Activated CD8-positive, alpha-beta T cell treated with anti-CD3 and anti-CD28 coated beads, Interleukin-2, amount 10 ng/mL, durations not matched to agents 7 days and 5 days (primary cell): Measurements from ENCODE around the gene BROX. TPM values are rescaled to one million over a fixed set of nuclear protein-coding genes. Genes with fewer than 3 reads are reported as not detected.
"Not testable (repeated sequence)": the region's sequence is repeated elsewhere in the genome, so short reads cannot be mapped to it uniquely, and the experiment has no call there.

Source experiments
- ATAC-seq: fragments of 150-1000 bp; cut with Tn5 transposase; one replicate; pipeline ENCODE4 v1.10.0; 2021; ENCODE audit warnings: moderate library complexity
- CTCF ChIA-PET: fragments of 350-600 bp; sonication (Branson Sonifier 250); formaldehyde crosslinking; loops from one replicate; lab custom pipeline; 2021; ENCODE audit warnings: antibody characterized with exemption; lab: Charles Lee
- POLR2A ChIA-PET: fragments of 350-600 bp; sonication (Branson Sonifier 250); formaldehyde crosslinking; loops from one replicate; lab custom pipeline; 2021; ENCODE audit warnings: antibody characterized with exemption; lab: Charles Lee
- DNase-seq: peaks from one replicate; pipeline ENCODE4 v3.0.0-alpha.2; 2020
- H3K27ac Mint-ChIP-seq: one replicate; pipeline ENCODE4 v1.8.0; 2021; ENCODE audit warnings: mild to moderate bottlenecking, mixed read lengths
- H3K27me3 Mint-ChIP-seq: one replicate; pipeline ENCODE4 v1.8.0; 2021; ENCODE audit warnings: low read depth, mixed read lengths
- H3K36me3 Mint-ChIP-seq: one replicate; pipeline ENCODE4 v1.8.0; 2021; ENCODE audit warnings: low read depth, mixed read lengths
- H3K4me1 Mint-ChIP-seq: one replicate; pipeline ENCODE4 v1.8.0; 2021; ENCODE audit warnings: low read depth, mixed read lengths
- H3K4me3 Mint-ChIP-seq: one replicate; pipeline ENCODE4 v1.8.0; 2021; ENCODE audit warnings: mild to moderate bottlenecking, mixed read lengths
- H3K9me3 Mint-ChIP-seq: one replicate; pipeline ENCODE4 v1.8.0; 2022; ENCODE audit warnings: mixed read lengths; ENCODE audit not compliant: insufficient read depth
- total RNA-seq, 2 experiments: library from RNA; stranded (reverse); gene quantifications; one replicate each; pipeline ENCODE4 v1.2.3, GENCODE V29; 2021

Gene BROX
- total RNA-seq, 2 experiments from 2014 or later, result 38.1 to 41.6 TPM

DNA sequence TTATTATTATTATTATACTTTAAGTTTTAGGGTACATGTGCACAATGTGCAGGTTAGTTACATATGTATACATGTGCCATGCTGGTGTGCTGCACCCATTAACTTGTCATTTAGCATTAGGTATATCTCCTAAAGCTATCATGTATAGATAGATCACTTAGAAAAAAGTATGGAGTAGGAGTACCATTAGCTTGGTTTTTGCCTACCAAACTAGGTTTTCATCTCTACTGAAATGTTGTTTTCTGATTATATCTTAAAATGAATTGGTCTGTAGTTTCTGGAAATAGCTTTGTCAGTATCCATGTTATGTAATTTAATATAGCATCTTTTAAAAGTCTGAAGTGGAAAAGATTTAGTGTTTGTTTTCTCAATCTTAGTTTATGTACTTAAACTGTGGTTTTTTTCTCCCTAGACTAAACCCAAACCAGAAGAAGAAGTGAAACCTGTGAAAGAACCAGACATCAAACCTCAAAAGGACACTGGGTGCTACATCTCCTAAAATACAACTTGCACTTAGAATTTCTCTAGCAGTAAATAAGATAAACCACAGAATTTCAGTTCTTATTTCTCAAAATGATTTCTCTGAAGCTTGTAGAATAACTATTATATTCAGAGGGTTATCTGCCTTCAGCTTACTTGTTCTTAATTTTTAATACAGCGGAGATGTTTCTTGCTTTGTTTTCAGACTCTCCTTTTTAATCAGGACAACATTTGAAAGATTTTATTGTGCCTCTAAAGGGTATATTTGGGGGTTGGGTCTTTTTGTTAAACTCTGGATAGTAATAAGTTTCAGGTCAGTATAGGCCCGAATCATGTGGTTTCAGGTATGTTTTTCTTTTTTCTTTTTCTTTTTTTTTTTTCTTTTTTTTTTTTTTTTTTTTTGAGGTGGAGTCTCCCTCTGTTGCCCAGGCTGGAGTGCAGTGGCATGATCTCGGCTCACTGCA lies 20.1 kb downstream of the BROX start:
- POLR2A ChIA-PET, result interaction anchor here (1.5 kb wide), 1 partner anchor 19 kb away, joined by 5 read pairs; no protein-coding TSS in a partner anchor
- ATAC-seq (no peak), DNase-seq (no peak)
- Mint-ChIP-seq H3K27ac (peak overlapping the region; percentile 47), H3K9me3 (no peaks in the 10 kb centered on the region), H3K4me3 (no peak overlapping the region), H3K4me1 (peaks cover 20% of the 10 kb centered on the region), H3K27me3 (no peaks in the 10 kb centered on the region), H3K36me3 (peaks cover 58% of the 10 kb centered on the region)
- CTCF ChIA-PET, result interaction anchor here (1.3 to 1.8 kb wide), 2 partner anchors 14 to 358 kb away, joined by 4 to 6 read pairs; no protein-coding TSS in a partner anchor

DNA sequence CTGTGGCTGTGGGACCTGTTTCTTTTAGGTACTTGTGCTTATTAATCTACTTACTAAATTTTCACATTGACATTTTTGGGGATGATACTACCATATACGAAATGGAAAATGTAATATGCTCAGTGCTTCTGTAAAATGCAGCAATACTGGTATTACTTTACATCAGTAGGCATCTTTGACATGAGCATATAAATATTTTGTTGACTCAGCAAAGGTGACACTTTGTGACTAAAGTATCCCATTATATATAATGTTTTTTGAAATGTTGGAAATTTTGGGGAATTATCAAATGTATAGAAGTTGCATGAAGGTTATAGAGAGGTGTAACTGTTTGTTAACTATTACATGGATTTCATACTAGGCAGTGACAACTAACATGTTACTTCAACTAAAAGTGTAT lies 22.4 kb downstream of the BROX start:
- H3K4me1 Mint-ChIP-seq, result peaks cover 20% of the 10 kb centered on the region
- DNase-seq (no peak), ATAC-seq (no peak)
- H3K27ac Mint-ChIP-seq, result no peak overlapping the region
- ChIA-PET CTCF (interaction anchor here (1.5 kb wide), 3 partner anchors 346 to 390 kb away, joined by 4 to 5 read pairs (median 5); no protein-coding TSS in a partner anchor), POLR2A (no interaction called here)
- H3K36me3 Mint-ChIP-seq, result peaks cover 40% of the 10 kb centered on the region
- H3K27me3 Mint-ChIP-seq, result no peaks in the 10 kb centered on the region
- no peaks in the 10 kb centered on the region for H3K9me3 Mint-ChIP-seq
- no peak overlapping the region for H3K4me3 Mint-ChIP-seq

DNA sequence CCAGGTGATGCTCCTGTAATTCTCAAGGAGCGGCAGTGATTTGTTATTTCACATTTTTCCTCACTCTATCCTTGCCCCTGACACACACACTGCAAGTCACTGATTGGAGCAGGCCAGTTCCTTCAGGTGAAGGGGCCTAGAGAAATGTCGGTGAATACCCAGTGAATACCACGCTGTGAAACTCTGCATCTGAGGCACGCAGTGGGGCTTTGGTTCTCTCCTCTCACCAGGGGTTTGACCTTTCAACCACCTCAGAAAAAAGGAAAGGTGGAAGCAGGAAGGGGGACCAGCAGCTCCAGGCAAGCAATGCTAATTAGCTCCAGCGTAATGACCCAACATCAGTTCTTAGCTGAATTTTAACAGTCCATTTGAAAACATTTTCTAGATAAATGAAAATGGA lies 24.1 kb downstream of the BROX start:
- H3K27ac Mint-ChIP-seq, result no peak overlapping the region
- ChIA-PET CTCF (interaction anchor here (0.7 to 1.4 kb wide), 5 partner anchors 9 to 397 kb away, joined by 3 to 4 read pairs (median 3); no protein-coding TSS in a partner anchor), POLR2A (interaction anchor here (1.4 kb wide), 1 partner anchor 23 kb away, joined by 5 read pairs; no protein-coding TSS in a partner anchor)
- H3K9me3 Mint-ChIP-seq, result no peaks in the 10 kb centered on the region
- H3K36me3 Mint-ChIP-seq, result peaks cover 26% of the 10 kb centered on the region
- ATAC-seq, result no peak
- H3K4me3 Mint-ChIP-seq, result no peak overlapping the region
- no peaks in the 10 kb centered on the region for H3K27me3 Mint-ChIP-seq
- peaks cover 15% of the 10 kb centered on the region for H3K4me1 Mint-ChIP-seq
- DNase-seq, result no peak

DNA sequence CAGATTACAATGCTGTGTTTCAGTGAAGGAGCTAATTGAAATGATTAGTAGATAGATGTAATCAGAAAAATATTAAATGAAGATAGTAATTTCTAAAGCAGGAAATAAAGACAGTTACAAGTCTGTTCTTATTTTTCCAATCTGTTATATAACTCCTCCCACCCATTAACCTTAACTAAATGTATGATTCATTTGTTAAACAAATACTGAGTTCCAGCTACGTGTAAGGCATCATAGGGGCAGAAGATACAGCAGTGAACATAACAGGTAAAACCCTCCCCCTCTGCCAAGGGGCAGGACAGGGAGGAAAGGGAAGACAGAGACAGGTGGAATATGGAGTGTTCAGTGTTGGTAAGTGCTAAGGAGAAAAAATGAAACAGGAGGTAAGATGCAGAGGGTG lies 24.6 kb downstream of the BROX start, which contains the start of gene FAM177B:
FAM177B (plus strand) TSS at position 231 of the 400 bp plus-strand sequence. CDS start 9,344 bp downstream, outside the sequence.
- no peak for ATAC-seq
- Mint-ChIP-seq H3K4me1 (peaks cover 11% of the 10 kb centered on the region), H3K27ac (no peak within 1 kb of the TSS), H3K36me3 (peaks cover 23% of the 10 kb centered on the region), H3K27me3 (no peaks in the 10 kb centered on the region), H3K4me3 (no peak within 1 kb of the TSS), H3K9me3 (no peaks in the 10 kb centered on the region)
- no peak for DNase-seq
- ChIA-PET POLR2A (interaction anchor here (1.4 kb wide), 1 partner anchor 24 kb away, joined by 5 read pairs; no protein-coding TSS in a partner anchor), CTCF (interaction anchor here (0.7 to 1.4 kb wide), 5 partner anchors 10 to 353 kb away, joined by 3 to 4 read pairs (median 4); no protein-coding TSS in a partner anchor)

DNA sequence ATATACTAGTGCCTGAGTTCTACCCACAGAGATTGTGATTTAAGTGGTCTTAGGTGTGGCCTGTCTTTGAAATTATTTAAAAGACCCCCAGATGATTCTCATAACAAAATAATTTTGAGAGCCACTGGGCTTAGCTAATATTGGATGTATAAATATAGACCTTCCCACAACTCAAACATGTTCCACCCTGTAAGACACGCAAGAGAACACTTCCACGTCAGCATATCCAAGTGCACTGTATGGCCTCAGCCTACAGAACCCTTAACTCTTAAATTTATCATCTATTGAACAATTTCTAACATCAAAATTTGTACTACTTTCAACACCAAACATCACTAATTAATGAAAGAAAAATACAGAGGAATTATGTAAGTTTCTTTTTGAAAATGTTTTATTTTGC lies 27.1 kb downstream of the BROX start:
- CTCF ChIA-PET, result interaction anchor here (0.7 to 1.7 kb wide), 8 partner anchors 12 to 351 kb away, joined by 3 to 14 read pairs (median 4); no protein-coding TSS in a partner anchor
- H3K9me3 Mint-ChIP-seq, result no peaks in the 10 kb centered on the region
- no peaks in the 10 kb centered on the region for H3K27me3 Mint-ChIP-seq
- POLR2A ChIA-PET, result no interaction called here
- H3K36me3 Mint-ChIP-seq, result peaks cover 6% of the 10 kb centered on the region
- no peak for ATAC-seq
- H3K4me3 Mint-ChIP-seq, result no peak overlapping the region
- H3K4me1 Mint-ChIP-seq, result no peaks in the 10 kb centered on the region
- DNase-seq, result no peak
- no peak overlapping the region for H3K27ac Mint-ChIP-seq

DNA sequence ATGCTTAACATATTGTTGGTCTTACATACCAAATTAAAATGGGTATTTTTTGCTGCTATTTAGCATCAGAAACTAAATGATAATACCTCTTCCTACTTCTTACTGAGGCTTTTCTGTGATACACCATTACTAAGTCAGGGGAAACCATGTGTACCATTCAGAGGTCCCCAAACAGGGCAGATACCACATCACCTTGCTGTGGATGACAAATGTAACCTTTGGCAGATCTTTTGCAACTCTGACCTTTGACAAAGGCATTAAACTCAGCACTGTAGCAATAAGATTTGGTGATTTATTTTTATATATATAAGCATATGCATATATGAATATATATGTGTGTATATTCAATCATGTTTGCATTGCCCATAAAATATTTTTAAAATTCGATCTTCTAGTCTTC lies 27.6 kb downstream of the BROX start:
- ChIA-PET CTCF (interaction anchor here (0.8 to 1.7 kb wide), 4 partner anchors 10 to 384 kb away, joined by 3 to 14 read pairs (median 4); no protein-coding TSS in a partner anchor), POLR2A (interaction anchor here (0.6 kb wide), 2 partner anchors 27 to 40 kb away, joined by 3 read pairs; partner anchors contain the start of genes AIDA and BROX)
- Mint-ChIP-seq H3K4me3 (no peak overlapping the region), H3K4me1 (no peaks in the 10 kb centered on the region), H3K27me3 (no peaks in the 10 kb centered on the region), H3K27ac (no peak overlapping the region), H3K9me3 (no peaks in the 10 kb centered on the region), H3K36me3 (peaks cover 2% of the 10 kb centered on the region)
- ATAC-seq (no peak), DNase-seq (no peak)

DNA sequence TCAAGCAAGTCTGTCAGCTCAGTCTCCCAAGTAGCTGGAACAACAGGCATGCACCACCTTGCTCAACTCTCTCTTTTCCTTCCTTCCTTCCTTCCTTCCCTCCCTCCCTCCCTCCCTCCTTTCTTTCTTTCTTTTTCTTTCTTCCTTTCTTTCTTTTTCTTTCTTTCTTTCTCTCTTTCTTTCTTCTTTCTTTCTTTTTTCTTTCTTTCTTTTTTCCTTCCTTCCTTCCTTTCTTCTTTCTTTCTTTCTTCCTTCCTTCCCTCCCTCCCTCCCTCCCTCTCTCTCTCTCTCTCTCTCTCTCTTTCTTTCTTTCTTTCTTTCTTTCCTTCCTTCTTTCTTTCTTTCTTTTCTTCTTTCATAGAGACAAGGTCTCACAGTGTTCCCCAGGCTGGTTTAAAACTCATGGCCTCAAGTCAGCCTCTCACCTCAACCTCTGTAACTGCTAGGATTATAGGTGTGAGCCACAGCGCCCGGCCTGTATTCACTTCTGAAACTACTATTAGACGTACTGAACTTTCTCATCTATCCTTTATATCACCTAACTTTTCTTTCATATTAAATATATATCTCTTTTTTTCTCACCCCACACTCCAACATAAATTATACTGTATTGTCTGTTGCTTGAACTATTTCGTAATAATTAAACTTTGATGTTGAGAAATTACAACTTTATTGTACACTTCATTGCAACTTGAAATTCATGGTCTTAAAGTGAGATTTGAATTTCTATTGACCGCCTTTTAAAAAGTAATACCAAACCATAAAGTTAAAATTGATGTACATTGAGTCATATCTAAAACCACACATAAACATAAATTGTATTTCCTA lies 29.5 kb downstream of the BROX start:
- H3K9me3 Mint-ChIP-seq, H3K27me3 Mint-ChIP-seq, H3K4me1 Mint-ChIP-seq, CTCF ChIA-PET, H3K36me3 Mint-ChIP-seq, H3K27ac Mint-ChIP-seq, DNase-seq, POLR2A ChIA-PET, H3K4me3 Mint-ChIP-seq, ATAC-seq: not testable (repeated sequence)

DNA sequence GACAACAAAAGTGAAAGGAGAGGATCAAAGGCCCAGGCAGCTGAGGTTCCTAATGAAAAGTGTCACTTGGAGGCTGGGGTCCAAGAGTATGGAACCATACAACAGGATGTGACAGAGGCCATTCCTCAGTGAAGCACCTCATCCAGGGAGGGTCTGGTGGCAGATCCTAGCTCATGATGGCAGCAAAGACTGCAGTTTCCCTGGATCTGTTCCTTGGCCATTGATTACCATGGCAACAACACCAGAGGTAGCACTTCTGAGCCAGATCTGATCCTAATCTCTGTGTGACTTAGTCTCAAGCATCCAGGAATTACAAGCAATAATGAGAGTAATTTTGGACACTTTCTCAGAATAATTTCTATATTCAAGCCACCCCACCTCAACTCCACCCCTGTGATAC lies 37.6 kb downstream of the BROX start:
- H3K27me3 Mint-ChIP-seq, result peaks cover 6% of the 10 kb centered on the region
- no peaks in the 10 kb centered on the region for H3K36me3 Mint-ChIP-seq

DNA sequence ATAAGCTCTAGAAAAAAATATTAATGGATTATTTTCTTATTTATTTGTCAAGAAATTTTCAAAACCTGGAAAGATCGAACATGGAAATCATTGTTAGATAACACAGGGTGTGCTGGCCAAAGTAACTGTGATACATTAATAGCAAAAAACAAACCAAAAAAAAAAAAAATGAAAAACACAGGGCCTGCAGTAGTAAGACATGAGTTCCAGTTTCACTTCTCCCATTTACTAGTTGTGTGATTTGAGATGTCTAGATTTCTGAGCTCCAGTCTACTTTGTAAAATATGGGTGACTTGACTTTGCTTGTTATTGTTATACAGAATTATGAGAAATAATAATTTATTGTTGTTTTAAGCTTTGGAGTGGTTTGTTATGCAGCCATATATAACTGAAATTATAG lies 38.3 kb downstream of the BROX start:
- Mint-ChIP-seq H3K27me3 (peaks cover 6% of the 10 kb centered on the region), H3K27ac (no peak overlapping the region), H3K36me3 (no peaks in the 10 kb centered on the region), H3K4me3 (no peak overlapping the region), H3K9me3 (no peaks in the 10 kb centered on the region), H3K4me1 (no peaks in the 10 kb centered on the region)
- DNase-seq, result no peak
- ChIA-PET CTCF (interaction anchor here (1.2 to 2.0 kb wide), 4 partner anchors 10 to 373 kb away, joined by 3 to 6 read pairs (median 4); no protein-coding TSS in a partner anchor), POLR2A (no interaction called here)
- no peak for ATAC-seq

More for the DNA sequence above, 37.6 kb downstream of the BROX start:
- H3K9me3 Mint-ChIP-seq, result no peaks in the 10 kb centered on the region
- POLR2A ChIA-PET, result interaction anchor here (0.8 kb wide), 1 partner anchor 11 kb away, joined by 3 read pairs; no protein-coding TSS in a partner anchor
- no peak overlapping the region for H3K4me3 Mint-ChIP-seq
- CTCF ChIA-PET, result interaction anchor here (1.2 to 2.0 kb wide), 3 partner anchors 10 to 374 kb away, joined by 3 to 5 read pairs (median 4); no protein-coding TSS in a partner anchor
- DNase-seq (no peak), ATAC-seq (no peak)
- no peak overlapping the region for H3K27ac Mint-ChIP-seq
- no peaks in the 10 kb centered on the region for H3K4me1 Mint-ChIP-seq

DNA sequence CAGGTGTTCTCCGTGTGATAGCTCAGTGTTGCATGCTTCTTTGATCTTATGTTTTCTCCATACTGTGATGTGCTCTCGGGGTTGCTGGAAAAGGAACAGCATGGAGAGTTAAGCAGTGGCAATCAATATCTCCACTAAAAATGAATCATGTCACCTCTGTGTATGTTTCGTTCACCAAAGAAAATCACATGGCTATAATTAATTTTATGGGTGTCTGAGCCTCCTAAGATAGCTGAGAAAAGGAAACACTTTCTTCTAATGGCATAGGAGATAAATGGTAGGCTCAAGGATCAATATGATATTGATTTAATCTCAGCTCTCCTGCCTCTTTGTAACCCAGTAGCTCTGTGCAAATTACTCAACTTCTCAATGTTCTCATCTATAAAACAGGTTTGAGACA lies 38.9 kb downstream of the BROX start:
- ATAC-seq (no peak), DNase-seq (no peak)
- Mint-ChIP-seq H3K4me1 (no peaks in the 10 kb centered on the region), H3K9me3 (no peaks in the 10 kb centered on the region), H3K27me3 (peaks cover 8% of the 10 kb centered on the region), H3K36me3 (no peaks in the 10 kb centered on the region), H3K27ac (no peak overlapping the region), H3K4me3 (no peak overlapping the region)
- POLR2A ChIA-PET, result no interaction called here
- CTCF ChIA-PET, result interaction anchor here (1.2 to 2.0 kb wide), 2 partner anchors 12 to 373 kb away, joined by 4 to 6 read pairs; no protein-coding TSS in a partner anchor
